HG03342 (cell line): ENCODE measurements around the gene HAO2.
"Not testable (repeated sequence)": the region's sequence is repeated elsewhere in the genome, so short reads cannot be mapped to it uniquely, and the experiment has no call there.

Source experiments
- ATAC-seq: cut with Tn5 transposase; IDR thresholded peaks from one replicate; pipeline ENCODE4 v1.9.1; 2021; ENCODE audit warnings: mild to moderate bottlenecking, moderate library complexity; ENCODE audit not compliant: unreplicated experiment

Gene HAO2

DNA sequence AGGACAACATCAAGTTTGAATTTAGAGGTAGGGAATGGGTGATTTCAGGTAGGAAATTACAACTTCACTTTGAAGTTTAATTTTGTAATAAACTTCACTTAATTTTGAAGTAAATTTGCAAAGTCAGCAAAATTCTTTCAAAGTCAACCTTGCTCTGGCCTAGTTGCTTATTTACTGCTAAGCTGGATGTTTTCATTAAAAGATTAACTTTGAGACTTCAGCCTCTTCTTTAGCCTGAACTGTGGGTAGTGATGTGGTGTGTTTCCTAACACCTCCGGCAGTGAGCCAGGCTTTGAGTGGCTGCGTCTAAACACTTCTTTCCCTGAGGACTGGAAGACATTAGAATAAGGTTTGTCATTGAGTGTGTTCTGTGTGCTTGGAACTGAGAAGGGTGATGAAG is at the start of gene HAO2:
TSS of gene HAO2 (plus strand) at position 232 of the 400 bp plus-strand sequence. CDS start 12,301 bp downstream, outside the sequence.
- ATAC-seq = no peak

DNA sequence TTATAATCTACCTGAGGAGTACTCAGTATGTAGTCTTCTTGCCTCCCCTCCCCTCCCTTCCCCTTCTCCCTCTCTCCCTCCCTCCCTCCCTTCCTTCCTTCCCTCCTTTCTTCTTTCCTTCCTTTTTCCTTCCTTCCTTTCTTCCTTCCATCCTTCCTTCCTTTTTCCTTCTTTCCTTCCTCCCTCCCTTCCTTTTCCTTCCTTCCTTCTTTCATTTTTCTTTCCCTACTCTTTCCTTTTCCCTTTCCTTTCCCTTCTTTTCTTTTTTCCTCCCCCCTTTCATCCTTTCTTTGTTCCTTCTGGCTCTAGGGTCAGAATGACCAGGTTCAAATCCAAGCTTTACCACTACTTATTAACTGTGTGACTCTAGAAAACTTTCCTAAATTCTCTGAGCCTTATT is 48.5 kb upstream of the HAO2 start:
- no peak for ATAC-seq

DNA sequence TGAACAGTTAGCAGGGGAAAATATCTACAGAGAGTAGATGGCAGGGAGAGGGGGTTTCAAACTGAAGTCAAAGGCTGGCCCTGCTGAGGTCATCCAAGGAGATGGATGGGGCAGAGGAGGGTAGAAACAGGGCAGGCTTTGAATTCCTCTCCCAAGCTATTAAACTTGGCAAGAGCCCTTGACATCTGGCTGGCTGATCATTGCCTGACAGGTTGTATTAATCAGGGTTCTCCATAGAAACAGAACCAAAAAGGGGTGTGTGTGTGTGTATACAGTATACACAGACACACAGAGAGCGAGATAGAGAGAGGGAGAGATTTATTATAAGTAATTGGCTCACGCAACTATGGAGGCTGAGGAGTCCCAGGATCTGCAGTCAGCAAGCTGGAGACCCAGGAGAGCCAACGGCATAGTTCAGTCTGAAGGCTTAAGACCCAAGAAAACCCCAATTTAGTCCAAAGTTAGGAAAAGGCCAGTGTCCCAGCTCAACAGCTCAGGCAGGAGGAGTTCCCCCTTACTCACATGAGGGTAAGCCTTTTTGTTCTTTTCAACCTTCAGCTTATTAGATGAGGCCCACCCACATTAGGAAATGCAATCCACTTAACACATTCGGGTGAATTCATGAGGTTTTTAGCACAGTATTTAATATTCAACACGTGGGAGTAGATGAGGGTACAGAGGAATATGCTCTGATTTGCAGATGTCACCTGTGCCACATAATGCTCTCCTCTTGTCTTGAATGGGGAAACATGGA is 46.7 kb upstream of the HAO2 start:
- no peak for ATAC-seq

GRCh38 chr1:119323216-119323982 is 45.2 kb upstream of the HAO2 start:
- peak; percentile 88 for ATAC-seq

DNA sequence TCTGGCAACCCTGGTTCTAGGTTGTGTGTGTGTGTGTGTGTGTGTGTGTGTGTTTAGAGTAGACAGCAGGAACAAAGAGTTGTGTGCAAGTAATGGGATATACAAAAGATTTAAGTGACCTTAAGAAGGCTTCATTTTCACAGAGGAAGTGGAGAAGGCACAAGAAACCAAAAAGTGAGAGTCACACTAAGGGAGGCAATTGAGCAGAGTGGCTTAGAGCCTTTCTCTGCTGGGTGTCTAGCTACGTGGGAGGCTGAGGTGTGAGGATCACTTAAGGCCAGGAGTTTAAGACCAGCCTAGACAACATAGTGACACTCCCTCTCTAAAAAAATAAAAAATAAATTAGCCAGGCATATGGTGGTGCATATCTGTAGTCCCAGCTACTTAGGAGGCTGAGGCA is 44.4 kb upstream of the HAO2 start:
- no peak for ATAC-seq

DNA sequence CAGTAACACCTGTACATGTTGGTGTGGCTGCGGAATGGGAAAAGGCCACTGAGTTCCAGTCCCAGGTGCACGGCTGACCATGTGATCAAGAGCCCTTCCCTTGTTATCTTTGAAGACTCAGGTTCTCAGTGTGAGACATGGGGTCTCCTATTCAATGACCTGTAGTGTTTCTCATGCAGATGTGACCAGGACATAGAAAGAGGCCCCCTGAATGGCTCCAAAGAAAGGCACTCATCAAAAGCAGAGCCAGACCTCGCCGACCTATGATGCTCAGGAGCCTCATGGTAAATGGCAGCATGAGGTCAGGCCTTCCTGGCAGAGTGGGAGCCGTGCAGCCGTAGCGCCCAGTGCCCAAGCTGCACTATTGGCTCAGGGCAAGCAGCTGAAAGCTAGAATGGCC is 42.3 kb upstream of the HAO2 start:
- ATAC-seq = no peak

GRCh38 chr1:119327094-119327449 is 41.5 kb upstream of the HAO2 start:
- ATAC-seq = no peak

GRCh38 chr1:119327450-119328155 is 41.0 kb upstream of the HAO2 start:
- peak; percentile 25 for ATAC-seq

DNA sequence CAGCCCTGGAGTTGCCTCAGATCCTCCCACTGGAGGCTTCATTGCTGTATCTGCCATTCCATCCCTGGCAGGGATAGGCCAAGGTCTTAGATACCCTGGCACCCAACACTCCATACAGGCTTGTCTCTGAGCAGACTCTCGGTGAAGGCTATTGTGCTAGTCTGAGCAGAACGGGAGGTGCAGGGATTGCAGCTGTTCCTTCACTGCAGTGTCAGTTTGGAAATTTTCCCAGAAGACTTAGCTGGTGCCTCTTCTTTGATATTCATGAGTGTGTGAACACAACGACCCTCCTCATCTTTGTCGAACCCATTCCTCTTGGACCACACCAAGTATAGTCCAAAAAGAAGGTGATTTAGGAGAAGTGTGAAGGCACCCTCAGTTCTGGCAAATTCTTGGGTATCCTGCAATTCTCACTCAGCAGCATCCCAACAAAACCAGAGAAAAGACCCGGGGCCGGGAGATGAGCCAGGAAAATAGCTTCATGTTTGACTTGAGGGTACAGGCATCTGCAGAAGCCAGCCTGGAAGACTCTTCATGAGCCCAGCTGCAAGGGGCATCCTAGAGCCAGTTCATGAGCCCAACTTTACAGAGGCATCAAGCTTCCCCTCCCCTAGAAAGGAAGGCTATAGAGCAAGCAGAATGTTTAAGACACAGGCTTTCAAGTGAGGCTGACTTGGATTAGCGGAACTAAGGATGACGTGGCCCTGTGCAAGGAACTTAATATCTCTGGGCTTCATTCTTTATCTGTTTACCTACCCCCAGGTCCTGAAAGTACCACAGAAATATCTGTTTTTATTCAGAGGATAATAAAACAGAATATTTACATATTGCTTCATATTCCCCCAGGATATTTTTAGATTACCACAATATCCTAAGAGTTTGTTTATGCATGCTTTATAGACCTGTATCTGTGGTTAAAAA is 38.8 kb upstream of the HAO2 start:
- ATAC-seq = no peak

- no peak for ATAC-seq
These were observed 38.0 kb upstream of the HAO2 start for GRCh38 chr1:119330466-119331189.

- ATAC-seq = no peak
These were observed 37.4 kb upstream of the HAO2 start for GRCh38 chr1:119331190-119331515.

GRCh38 chr1:119331915-119332314 is 36.7 kb upstream of the HAO2 start:
- ATAC-seq = no peak

- ATAC-seq = no peak
These were observed 36.0 kb upstream of the HAO2 start for GRCh38 chr1:119332622-119333021.

DNA sequence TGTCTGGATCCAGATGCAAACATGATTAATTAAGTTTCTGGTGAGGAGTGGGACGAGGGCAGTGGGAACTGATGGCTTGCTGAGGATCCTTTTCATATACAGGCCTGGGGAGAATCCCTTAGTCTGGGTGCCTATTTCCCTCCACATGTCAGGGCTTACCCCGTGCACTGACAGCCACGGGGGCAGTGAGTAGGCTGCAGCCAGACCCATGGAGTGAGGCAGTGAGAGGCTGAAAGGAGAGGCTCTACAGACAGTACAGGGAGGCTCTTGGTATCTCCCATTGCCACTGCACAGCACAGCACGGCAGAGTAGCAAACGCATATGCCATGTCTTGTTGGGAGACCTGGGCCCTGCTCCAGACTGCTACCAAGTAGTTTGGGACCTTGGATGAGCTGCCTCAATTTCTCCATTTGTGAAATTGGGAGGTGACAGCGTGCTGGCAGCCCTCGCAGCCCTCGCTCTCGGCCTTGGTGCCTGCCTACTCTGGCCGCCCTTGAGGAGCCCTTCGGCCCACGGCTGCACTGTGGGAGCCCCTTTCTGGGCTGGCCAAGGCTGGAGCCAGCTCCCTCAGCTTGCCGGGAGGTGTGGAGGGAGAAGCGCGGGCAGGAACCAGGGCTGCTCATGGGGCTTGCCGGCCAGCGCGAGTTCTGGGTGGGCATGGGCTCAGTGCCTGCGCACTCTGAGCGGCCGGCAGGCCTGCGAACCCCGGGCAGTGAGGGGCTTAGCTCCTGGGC is 35.3 kb upstream of the HAO2 start:
- ATAC-seq = no peak

DNA sequence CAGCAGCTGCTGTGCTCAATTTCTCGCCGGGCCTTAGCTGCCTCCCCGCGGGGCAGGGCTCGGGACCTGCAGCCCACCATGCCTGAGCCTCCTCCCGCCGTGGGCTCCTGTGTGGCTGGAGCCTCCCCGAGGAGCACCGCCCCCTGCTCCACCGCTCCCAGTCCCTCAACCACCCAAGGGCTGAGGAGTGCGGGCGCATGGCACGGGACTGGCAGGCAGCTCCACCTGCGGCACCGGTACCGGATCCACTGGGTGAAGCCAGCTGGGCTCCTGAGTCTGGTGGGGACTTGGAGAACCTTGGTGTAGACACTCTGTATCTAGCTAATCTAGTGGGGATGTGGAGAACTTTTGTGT is 34.7 kb upstream of the HAO2 start:
- not testable (repeated sequence) for ATAC-seq

DNA sequence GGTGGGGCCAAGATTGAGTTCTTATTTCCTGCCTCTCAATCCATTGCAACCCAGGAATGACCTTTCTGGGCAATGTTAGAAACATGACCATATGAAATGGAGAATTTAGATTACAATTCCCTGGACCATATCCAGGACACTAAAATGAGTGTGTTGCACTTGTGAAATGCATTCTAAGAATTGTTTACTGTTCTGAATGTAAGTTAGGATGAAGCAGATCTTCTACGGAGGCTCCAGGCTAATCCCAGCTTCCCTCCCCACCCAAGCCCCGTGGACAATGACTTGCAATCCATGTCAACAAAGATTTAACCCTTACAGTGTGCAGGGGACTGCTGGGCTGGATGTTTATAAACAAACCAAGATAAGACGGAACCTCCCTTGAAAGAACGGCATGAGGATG is 31.7 kb upstream of the HAO2 start:
- ATAC-seq = no peak

- ATAC-seq = no peak
These were observed 30.6 kb upstream of the HAO2 start for GRCh38 chr1:119338004-119338403.

- ATAC-seq = no peak
These were observed 29.8 kb upstream of the HAO2 start for GRCh38 chr1:119338757-119339156.

DNA sequence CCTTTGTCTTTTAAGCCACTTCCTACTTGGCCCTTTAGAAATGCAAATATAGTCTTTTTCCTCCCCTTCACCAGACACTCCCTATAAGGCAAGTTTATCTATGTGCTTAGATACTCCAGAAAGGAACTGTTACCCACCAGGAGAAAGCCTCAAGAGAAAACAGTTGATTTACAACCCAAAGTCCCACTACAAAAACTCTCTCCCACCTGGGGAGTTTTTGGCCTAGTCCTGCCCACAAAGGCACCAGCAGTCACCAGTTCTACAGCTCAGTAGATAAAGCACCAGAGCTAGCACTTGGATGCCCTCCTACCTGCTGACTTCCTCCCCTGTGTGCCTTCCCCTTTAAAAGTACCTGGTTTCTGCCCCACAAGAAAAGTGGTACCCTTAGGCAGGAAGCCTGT is 27.7 kb upstream of the HAO2 start:
- ATAC-seq = no peak
